AG04450 (cell line): Measurements from ENCODE around the gene ADSS1. TPM values are rescaled to one million over a fixed set of nuclear protein-coding genes. Genes with fewer than 3 reads are reported as not detected.

Source experiments
- CTCF ChIA-PET: fragments of 300-600, 350-600 bp; formaldehyde crosslinking; extraction: SDS; loops from one replicate; lab custom pipeline; 2022; ENCODE audit warnings: antibody characterized with exemption, inconsistent platforms; lab: Charles Lee
- POLR2A ChIA-PET: fragments of 350-600 bp; formaldehyde crosslinking; extraction: SDS; loops from one replicate; lab custom pipeline; 2021; ENCODE audit warnings: antibody characterized with exemption, inconsistent platforms; lab: Yijun Ruan, JAX
- DNase-seq: peaks from one replicate; pipeline ENCODE4 v3.0.0-alpha.2; 2011; ENCODE audit warnings: low read depth, low spot score
- H3K27ac ChIP-seq: one replicate; pipeline ENCODE4 v1.5.1; 2012; ENCODE audit warnings: low read depth, low read length, control low read depth
- H3K27me3 ChIP-seq: one replicate; pipeline ENCODE4 v1.6.0; 2012; ENCODE audit warnings: low read length; ENCODE audit not compliant: control insufficient read depth, insufficient read depth
- H3K4me3 ChIP-seq: 2 replicates; pipeline ENCODE4 v1.5.1; 2011; ENCODE audit warnings: mild to moderate bottlenecking, low read depth, low read length, control low read depth
- H3K9me3 ChIP-seq: 2 replicates; pipeline ENCODE4 v1.5.1; 2012; ENCODE audit warnings: low read length; ENCODE audit not compliant: control insufficient read depth, insufficient read depth
- polyA plus RNA-seq: library from polyadenylated mRNA; depleted of rRNA; stranded (reverse); fragments of >200 nt; gene quantifications from 2 replicates; pipeline ENCODE4 v1.2.3, GENCODE V29; 2011
- TF ChIP-seq, protein P1 (sequence below): IDR thresholded peaks from 2 replicates; pipeline ENCODE4 v1.5.1; 2011; ENCODE audit warnings: low read depth, low read length, control low read depth, inconsistent platforms

The ADSS1 gene
- polyA plus RNA-seq, 1 experiment, result 2.8 TPM

DNA sequence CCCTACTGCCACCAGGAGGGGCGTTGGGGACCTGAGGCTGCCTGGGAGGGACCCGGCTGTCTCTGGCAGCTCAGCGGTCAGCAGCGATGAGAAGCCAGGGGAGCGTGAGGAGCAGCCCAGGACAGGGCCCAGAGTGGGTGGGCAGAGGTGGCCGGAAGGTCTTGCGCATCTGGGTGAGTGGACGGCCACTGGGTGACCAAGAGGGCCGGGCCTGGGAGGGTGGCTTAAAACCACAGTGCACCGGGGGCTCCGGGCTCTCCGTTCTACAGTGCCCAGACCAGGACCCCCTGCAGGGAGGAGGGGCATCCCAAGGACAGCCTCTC, 24.6 kb upstream of the ADSS1 start:
- ChIA-PET CTCF (no interaction called here), POLR2A (no interaction called here)
- H3K4me3 ChIP-seq, result no peak overlapping the region
- H3K27me3 ChIP-seq, result no peaks in the 10 kb centered on the region
- no peak for DNase-seq
- no peak overlapping the region for H3K27ac ChIP-seq
- peaks cover 11% of the 10 kb centered on the region; the same call in 1 of the 2 replicates for H3K9me3 ChIP-seq
- TF ChIP-seq, protein P1, sequence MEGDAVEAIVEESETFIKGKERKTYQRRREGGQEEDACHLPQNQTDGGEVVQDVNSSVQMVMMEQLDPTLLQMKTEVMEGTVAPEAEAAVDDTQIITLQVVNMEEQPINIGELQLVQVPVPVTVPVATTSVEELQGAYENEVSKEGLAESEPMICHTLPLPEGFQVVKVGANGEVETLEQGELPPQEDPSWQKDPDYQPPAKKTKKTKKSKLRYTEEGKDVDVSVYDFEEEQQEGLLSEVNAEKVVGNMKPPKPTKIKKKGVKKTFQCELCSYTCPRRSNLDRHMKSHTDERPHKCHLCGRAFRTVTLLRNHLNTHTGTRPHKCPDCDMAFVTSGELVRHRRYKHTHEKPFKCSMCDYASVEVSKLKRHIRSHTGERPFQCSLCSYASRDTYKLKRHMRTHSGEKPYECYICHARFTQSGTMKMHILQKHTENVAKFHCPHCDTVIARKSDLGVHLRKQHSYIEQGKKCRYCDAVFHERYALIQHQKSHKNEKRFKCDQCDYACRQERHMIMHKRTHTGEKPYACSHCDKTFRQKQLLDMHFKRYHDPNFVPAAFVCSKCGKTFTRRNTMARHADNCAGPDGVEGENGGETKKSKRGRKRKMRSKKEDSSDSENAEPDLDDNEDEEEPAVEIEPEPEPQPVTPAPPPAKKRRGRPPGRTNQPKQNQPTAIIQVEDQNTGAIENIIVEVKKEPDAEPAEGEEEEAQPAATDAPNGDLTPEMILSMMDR, result no peak

DNA sequence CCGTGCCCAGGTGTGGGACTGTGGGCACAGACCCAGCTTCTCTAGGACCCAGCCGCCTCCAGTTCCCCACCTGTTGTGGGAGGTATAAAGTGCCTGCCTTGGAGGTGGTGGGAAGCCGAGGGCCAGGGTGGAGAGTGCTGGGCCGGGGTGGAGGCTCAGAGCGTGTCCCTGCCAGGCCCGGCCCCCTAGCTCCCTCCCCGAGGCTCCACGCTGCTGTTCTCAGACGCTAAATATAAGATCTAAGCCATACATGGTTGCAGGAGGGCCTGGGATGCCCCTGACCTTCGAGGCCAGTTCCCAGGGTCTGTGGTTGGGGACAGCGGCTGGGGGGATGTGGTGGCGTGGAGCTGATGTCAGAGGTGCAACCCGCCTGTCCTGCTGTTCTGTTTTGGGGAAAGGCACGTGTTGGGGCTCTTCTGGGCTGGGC, 23.8 kb upstream of the ADSS1 start:
- TF ChIP-seq, protein P1, result no peak
- Histone ChIP-seq H3K9me3 (peaks cover 12% of the 10 kb centered on the region; the same call in 1 of the 2 replicates), H3K27me3 (no peaks in the 10 kb centered on the region), H3K4me3 (no peak overlapping the region), H3K27ac (no peak overlapping the region)
- DNase-seq, result no peak
- CTCF ChIA-PET, result no interaction called here
- POLR2A ChIA-PET, result no interaction called here

DNA sequence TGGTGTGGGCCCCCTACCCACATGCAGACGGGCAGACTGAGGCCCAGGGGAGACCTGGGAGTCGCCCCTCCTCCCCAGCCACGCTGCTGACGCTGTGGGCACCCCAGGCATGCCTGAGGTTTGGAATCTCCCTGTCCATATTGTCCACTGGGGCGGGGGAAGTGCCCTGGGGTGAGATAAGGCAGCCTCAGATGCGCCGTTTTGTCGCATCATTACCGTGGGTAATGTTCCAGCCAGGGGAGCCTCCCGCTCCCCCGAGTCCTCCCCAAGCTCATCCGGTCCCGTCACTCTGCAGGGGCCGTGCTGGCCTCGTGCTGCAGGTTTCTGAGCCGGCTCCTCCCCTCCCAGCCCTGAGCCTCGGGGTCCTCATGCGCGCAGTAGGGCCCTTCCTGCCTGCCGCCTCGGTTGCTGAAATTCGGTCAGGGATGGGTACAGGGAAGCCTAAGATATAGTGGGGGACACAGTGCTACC, 23.2 kb upstream of the ADSS1 start:
- Histone ChIP-seq H3K9me3 (peaks cover 12% of the 10 kb centered on the region; the same call in 1 of the 2 replicates), H3K4me3 (no peak overlapping the region), H3K27me3 (no peaks in the 10 kb centered on the region), H3K27ac (no peak overlapping the region)
- ChIA-PET POLR2A (no interaction called here), CTCF (no interaction called here)
- TF ChIP-seq, protein P1, result no peak
- DNase-seq, result no peak

DNA sequence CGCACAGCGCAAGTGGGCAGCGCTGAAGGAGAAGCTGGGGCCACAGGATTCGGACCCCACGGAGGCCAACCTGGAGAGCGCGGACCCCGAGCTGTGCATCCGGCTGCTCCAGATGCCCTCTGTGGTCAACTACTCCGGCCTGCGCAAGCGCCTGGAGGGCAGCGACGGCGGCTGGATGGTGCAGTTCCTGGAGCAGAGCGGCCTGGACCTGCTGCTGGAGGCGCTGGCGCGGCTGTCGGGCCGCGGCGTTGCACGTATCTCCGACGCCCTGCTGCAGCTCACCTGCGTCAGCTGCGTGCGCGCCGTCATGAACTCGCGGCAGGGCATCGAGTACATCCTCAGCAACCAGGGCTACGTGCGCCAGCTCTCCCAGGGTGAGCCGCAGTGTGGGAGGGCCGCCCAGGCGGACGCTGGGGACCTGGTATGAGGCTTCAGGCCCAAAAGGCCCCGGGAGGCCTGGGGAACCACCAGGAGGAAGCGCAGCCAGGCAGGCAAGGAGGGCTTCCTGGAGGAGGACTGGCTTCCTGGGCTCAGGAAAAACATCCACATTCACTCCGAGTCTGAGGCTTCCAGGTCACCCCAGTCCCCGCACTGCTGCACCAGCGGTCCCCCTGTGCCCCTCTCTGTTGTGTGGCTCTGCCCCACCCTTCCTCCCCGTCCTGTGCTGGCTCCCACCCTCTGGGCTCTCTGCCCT, 22.5 kb upstream of the ADSS1 start:
- POLR2A ChIA-PET, result interaction anchor here (1.0 kb wide), 1 partner anchor 8 kb away, joined by 3 read pairs; no protein-coding TSS in a partner anchor
- Histone ChIP-seq H3K27ac (no peak overlapping the region), H3K4me3 (no peak overlapping the region), H3K9me3 (peaks cover 12% of the 10 kb centered on the region; the same call in 1 of the 2 replicates), H3K27me3 (no peaks in the 10 kb centered on the region)
- TF ChIP-seq, protein P1, result no peak
- DNase-seq, result no peak
- CTCF ChIA-PET, result no interaction called here

DNA sequence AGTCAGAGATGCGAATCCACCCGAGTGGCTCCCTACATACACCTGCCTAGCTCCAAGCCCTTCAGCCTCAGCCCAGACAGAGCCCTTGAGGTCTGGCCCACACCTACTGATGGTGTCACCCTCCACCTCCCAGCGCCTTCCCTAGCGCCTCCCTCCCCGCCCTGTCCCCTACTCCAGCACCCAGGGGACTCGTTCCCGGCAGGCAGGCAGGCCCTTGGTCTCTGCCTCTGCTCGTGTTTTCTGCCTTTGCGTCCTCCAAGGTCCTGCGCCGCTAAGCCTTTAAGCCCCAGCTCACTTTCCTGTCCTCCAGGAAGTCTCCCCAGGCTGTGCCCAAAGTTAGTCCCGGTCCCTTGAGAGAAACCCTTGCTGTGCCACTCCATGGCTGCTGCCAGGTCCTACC, 21.9 kb upstream of the ADSS1 start:
- CTCF ChIA-PET, result no interaction called here
- TF ChIP-seq, protein P1, result no peak
- no peak overlapping the region for H3K4me3 ChIP-seq
- H3K27me3 ChIP-seq, result no peaks in the 10 kb centered on the region
- no peak for DNase-seq
- H3K27ac ChIP-seq, result no peak overlapping the region
- POLR2A ChIA-PET, result interaction anchor here (1.0 kb wide), 1 partner anchor 8 kb away, joined by 3 read pairs; no protein-coding TSS in a partner anchor
- H3K9me3 ChIP-seq, result peaks cover 12% of the 10 kb centered on the region; the same call in 1 of the 2 replicates
